Trophoblast cell (in vitro differentiated cells and primary cell): Measurements from ENCODE around the gene MAP1B.
A peak's percentile ranks its signal among the peaks of the same experiment; 100 is the strongest.

Experiments used
- DNase-seq, 2 donors: peaks; one replicate each; pipeline ENCODE4 v3.0.0-alpha.2; 2016
- H2AFZ ChIP-seq: 2 replicates; pipeline ENCODE4 v1.6.1; 2013; ENCODE audit warnings: low read length, moderate library complexity, mild to moderate bottlenecking; ENCODE audit not compliant: insufficient read depth, poor library complexity
- H2AK5ac ChIP-seq: 2 replicates; pipeline ENCODE4 v1.6.1; 2013; ENCODE audit warnings: mild to moderate bottlenecking, low read length
- H2BK120ac ChIP-seq: 2 replicates; pipeline ENCODE4 v1.6.1; 2013; ENCODE audit warnings: low read length, mild to moderate bottlenecking, moderate library complexity; ENCODE audit not compliant: insufficient read depth, poor library complexity
- H2BK12ac ChIP-seq: 2 replicates; pipeline ENCODE4 v1.6.1; 2013; ENCODE audit warnings: mild to moderate bottlenecking, low read length, moderate library complexity
- H2BK5ac ChIP-seq: 2 replicates; pipeline ENCODE4 v1.6.1; 2013; ENCODE audit warnings: low read length, low read depth, moderate library complexity, mild to moderate bottlenecking; ENCODE audit not compliant: poor library complexity
- H3K14ac ChIP-seq: 2 replicates; pipeline ENCODE4 v1.6.1; 2013; ENCODE audit warnings: mild to moderate bottlenecking, low read length
- H3K18ac ChIP-seq: 2 replicates; pipeline ENCODE4 v1.6.1; 2013; ENCODE audit warnings: mild to moderate bottlenecking, low read length
- H3K23ac ChIP-seq: 2 replicates; pipeline ENCODE4 v1.6.1; 2013; ENCODE audit warnings: low read length
- H3K27ac ChIP-seq: 2 replicates; pipeline ENCODE4 v1.5.1; 2013; ENCODE audit warnings: low read depth, mild to moderate bottlenecking, inconsistent platforms, low read length, moderate library complexity
- H3K27me3 ChIP-seq: 2 replicates; pipeline ENCODE4 v1.6.1; 2013; ENCODE audit warnings: inconsistent platforms, mild to moderate bottlenecking, low read length, moderate library complexity; ENCODE audit not compliant: insufficient read depth
- H3K36me3 ChIP-seq, 2 experiments: 1 replicate in 1 of 2; 2 replicates in 1 of 2; pipeline ENCODE4 v1.6.1; 2013; ENCODE audit warnings: low read length in 2 of 2, mild to moderate bottlenecking in 2 of 2, moderate library complexity in 1 of 2; ENCODE audit not compliant: insufficient read depth in 2 of 2, control insufficient read depth in 1 of 2
- H3K4ac ChIP-seq: 2 replicates; pipeline ENCODE4 v1.6.1; 2013; ENCODE audit warnings: low read depth, mild to moderate bottlenecking, low read length, moderate library complexity
- H3K4me1 ChIP-seq, 2 experiments: 1 replicate in 1 of 2; 2 replicates in 1 of 2; pipeline ENCODE4 v1.6.1; 2013; ENCODE audit warnings: low read length in 2 of 2, mild to moderate bottlenecking in 2 of 2, moderate library complexity in 1 of 2; ENCODE audit not compliant: insufficient read depth in 2 of 2, control insufficient read depth in 1 of 2
- H3K4me2 ChIP-seq: 2 replicates; pipeline ENCODE4 v1.6.1; 2013; ENCODE audit warnings: inconsistent platforms, mild to moderate bottlenecking, low read length, moderate library complexity
- H3K4me3 ChIP-seq: 2 replicates; pipeline ENCODE4 v1.5.1; 2013; ENCODE audit warnings: mild to moderate bottlenecking, low read depth, low read length, inconsistent platforms
- H3K79me1 ChIP-seq: one replicate; pipeline ENCODE4 v1.6.1; 2013; ENCODE audit warnings: low read length
- H3K79me2 ChIP-seq: 2 replicates; pipeline ENCODE4 v1.6.1; 2013; ENCODE audit warnings: low read length, mild to moderate bottlenecking; ENCODE audit not compliant: control insufficient read depth, insufficient read depth, poor library complexity
- H3K9ac ChIP-seq: 2 replicates; pipeline ENCODE4 v1.6.1; 2013; ENCODE audit warnings: mild to moderate bottlenecking, low read length
- H3K9me3 ChIP-seq: 2 replicates; pipeline ENCODE4 v1.6.1; 2013; ENCODE audit warnings: low read depth, mild to moderate bottlenecking, control low read depth, inconsistent platforms, low read length; ENCODE audit not compliant: insufficient read depth
- H4K12ac ChIP-seq: 2 replicates; pipeline ENCODE4 v1.6.1; 2013; ENCODE audit warnings: low read depth, mild to moderate bottlenecking, low read length, moderate library complexity
- H4K8ac ChIP-seq: 2 replicates; pipeline ENCODE4 v1.6.1; 2013; ENCODE audit warnings: low read depth, mild to moderate bottlenecking, low read length, moderate library complexity
- H4K91ac ChIP-seq: one replicate; pipeline ENCODE4 v1.6.1; 2013; ENCODE audit warnings: low read depth, mild to moderate bottlenecking, low read length, moderate library complexity
- WGBS: extraction: QIAGEN DNeasy Blood & Tissue Kit; methylation state at CpG from one replicate; pipeline ENCODE4 v1.1.7; 2013; ENCODE audit warnings: missing lambda C conversion rate; ENCODE audit not compliant: insufficient read length, insufficient coverage; ENCODE audit errors: extremely low coverage; 5-methylcytosine and 5-hydroxymethylcytosine counted together

The MAP1B gene

GRCh38 chr5:72248410-72248981 is 141.2 kb downstream of the MAP1B start:
- Histone ChIP-seq H3K4ac (no peak overlapping the region), H3K36me3 (peaks cover 0 to 2% of the 10 kb centered on the region in 2 experiments), H2BK120ac (no peak overlapping the region), H3K79me1 (no peaks in the 10 kb centered on the region), H3K4me2 (no peak overlapping the region), H4K91ac (no peak overlapping the region), H3K27ac (no peak overlapping the region), H3K23ac (no peak overlapping the region), H3K9ac (no peak overlapping the region), H3K14ac (no peak overlapping the region), H2BK12ac (no peak overlapping the region), H3K4me1 (no peaks in the 10 kb centered on the region), H2AFZ (no peak overlapping the region), H2BK5ac (no peak overlapping the region), H2AK5ac (no peak overlapping the region), H3K27me3 (no peaks in the 10 kb centered on the region), H4K8ac (no peak overlapping the region), H3K9me3 (no peaks in the 10 kb centered on the region), H3K4me3 (no peak overlapping the region), H4K12ac (no peak overlapping the region), H3K18ac (no peak overlapping the region), H3K79me2 (no peaks in the 10 kb centered on the region)
- WGBS = no CpG with 5 or more reads among the region's 2 CpGs
- peak in 1 of 2 donors; percentile 31 for DNase-seq

GRCh38 chr5:72251386-72251785 is 144.1 kb downstream of the MAP1B start:
- WGBS = no CpG with 5 or more reads among the region's 1 CpG
- H3K4me2 ChIP-seq = no peak overlapping the region
- no peak overlapping the region for H2AK5ac ChIP-seq
- no peak overlapping the region for H3K18ac ChIP-seq
- H3K23ac ChIP-seq = peak overlapping the region; percentile 31
- H4K12ac ChIP-seq = no peak overlapping the region
- H3K4ac ChIP-seq = no peak overlapping the region
- no peak overlapping the region for H2BK5ac ChIP-seq
- no peak overlapping the region for H3K14ac ChIP-seq
- no peaks in the 10 kb centered on the region for H3K4me1 ChIP-seq
- no peak overlapping the region for H3K27ac ChIP-seq
- no peaks in the 10 kb centered on the region for H3K79me2 ChIP-seq
- H2BK12ac ChIP-seq = no peak overlapping the region
- no peaks in the 10 kb centered on the region for H3K27me3 ChIP-seq
- no peaks in the 10 kb centered on the region for H3K79me1 ChIP-seq
- H3K36me3 ChIP-seq = peaks cover 0 to 2% of the 10 kb centered on the region in 2 experiments
- no peak overlapping the region for H3K9ac ChIP-seq
- H4K91ac ChIP-seq = no peak overlapping the region
- no peaks in the 10 kb centered on the region for H3K9me3 ChIP-seq
- H2BK120ac ChIP-seq = no peak overlapping the region
- DNase-seq = no peak
- H4K8ac ChIP-seq = no peak overlapping the region
- no peak overlapping the region for H2AFZ ChIP-seq
- no peak overlapping the region for H3K4me3 ChIP-seq

GRCh38 chr5:72252008-72252407 is 144.7 kb downstream of the MAP1B start:
- no peak for DNase-seq
- Histone ChIP-seq H3K36me3 (peaks cover 0 to 2% of the 10 kb centered on the region in 2 experiments), H3K4ac (no peak overlapping the region), H2BK12ac (no peak overlapping the region), H3K27me3 (no peaks in the 10 kb centered on the region), H3K27ac (no peak overlapping the region), H4K8ac (no peak overlapping the region), H2AK5ac (no peak overlapping the region), H3K9ac (no peak overlapping the region), H3K4me1 (no peaks in the 10 kb centered on the region), H3K18ac (no peak overlapping the region), H3K79me2 (no peaks in the 10 kb centered on the region), H3K14ac (no peak overlapping the region), H2AFZ (no peak overlapping the region), H4K91ac (no peak overlapping the region), H3K4me2 (no peak overlapping the region), H3K23ac (no peak overlapping the region), H3K79me1 (no peaks in the 10 kb centered on the region), H2BK5ac (no peak overlapping the region), H3K9me3 (no peaks in the 10 kb centered on the region), H3K4me3 (no peak overlapping the region), H2BK120ac (no peak overlapping the region), H4K12ac (no peak overlapping the region)

GRCh38 chr5:72252574-72253155 is 145.4 kb downstream of the MAP1B start:
- Histone ChIP-seq H3K36me3 (peaks cover 0 to 2% of the 10 kb centered on the region in 2 experiments), H3K14ac (no peak overlapping the region), H4K91ac (no peak overlapping the region), H3K4me2 (no peak overlapping the region), H2BK120ac (no peak overlapping the region), H2AK5ac (no peak overlapping the region), H4K8ac (no peak overlapping the region), H3K9ac (no peak overlapping the region), H3K4ac (no peak overlapping the region), H3K18ac (no peak overlapping the region), H3K23ac (no peak overlapping the region), H3K79me1 (no peaks in the 10 kb centered on the region), H3K4me3 (no peak overlapping the region), H4K12ac (no peak overlapping the region), H3K27me3 (no peaks in the 10 kb centered on the region), H2BK5ac (no peak overlapping the region), H2AFZ (no peak overlapping the region), H2BK12ac (no peak overlapping the region), H3K27ac (no peak overlapping the region), H3K9me3 (no peaks in the 10 kb centered on the region), H3K4me1 (no peaks in the 10 kb centered on the region), H3K79me2 (no peaks in the 10 kb centered on the region)
- DNase-seq = no peak
- WGBS = no CpG with 5 or more reads among the region's 5 CpGs
